Neural cell (in vitro differentiated cells): ENCODE results near the gene RASGRP3. TPM values are rescaled to one million over a fixed set of nuclear protein-coding genes. Genes with fewer than 3 reads are reported as not detected.

Experiments used
- H2AFZ ChIP-seq: fragments of 200-600, 300-800 bp; sonication (generic), shearing (Covaris generic); 2 replicates; pipeline ENCODE4 v1.6.0; 2014; ENCODE audit warnings: low read depth, mild to moderate bottlenecking, antibody characterized with exemption, low read length, moderate library complexity
- H3F3A ChIP-seq: fragments of 200-600 bp; shearing (Covaris generic); 2 replicates; pipeline ENCODE4 v1.6.1; 2016; ENCODE audit warnings: mild to moderate bottlenecking, moderate library complexity, mixed read lengths, antibody characterized with exemption, low read length; ENCODE audit not compliant: insufficient read depth, poor library complexity, severe bottlenecking
- H3K27ac ChIP-seq: fragments of 200-600, 300-800 bp; sonication (generic), shearing (Covaris generic); 2 replicates; pipeline ENCODE4 v1.5.1; 2014; ENCODE audit warnings: mild to moderate bottlenecking, low read length, moderate library complexity
- H3K27me3 ChIP-seq: fragments of 300-800, 200-600 bp; sonication (generic), shearing (Covaris generic); 2 replicates; pipeline ENCODE4 v1.6.0; 2014; ENCODE audit warnings: mild to moderate bottlenecking, low read depth, low read length, moderate library complexity; ENCODE audit not compliant: insufficient read depth
- H3K36me3 ChIP-seq: fragments of 300-800, 200-600 bp; sonication (generic), shearing (Covaris generic); 2 replicates; pipeline ENCODE4 v1.5.1; 2014; ENCODE audit warnings: mild to moderate bottlenecking, antibody characterized with exemption, low read length, moderate library complexity; ENCODE audit not compliant: insufficient read depth
- H3K4me2 ChIP-seq: fragments of 300-800, 200-600 bp; sonication (generic), shearing (Covaris generic); 2 replicates; pipeline ENCODE4 v1.6.0; 2014; ENCODE audit warnings: mild to moderate bottlenecking, low read length
- H3K4me3 ChIP-seq: fragments of 300-800, 200-600 bp; sonication (generic), shearing (Covaris generic); 2 replicates; pipeline ENCODE4 v1.5.1; 2014; ENCODE audit warnings: mild to moderate bottlenecking, low read length, moderate library complexity
- H3K79me2 ChIP-seq: fragments of 200-600 bp; shearing (Covaris generic); replicated peaks from 2 replicates; pipeline ENCODE4 v1.6.0; 2014; ENCODE audit warnings: mild to moderate bottlenecking, low read length, moderate library complexity; ENCODE audit not compliant: insufficient read depth
- H3K9ac ChIP-seq: fragments of 300-800, 200-600 bp; sonication (generic), shearing (Covaris generic); 2 replicates; pipeline ENCODE4 v1.6.1; 2016; ENCODE audit warnings: mild to moderate bottlenecking, low read length, mixed read lengths
- H3K9me2 ChIP-seq: fragments of 200-600 bp; shearing (Covaris generic); 2 replicates; pipeline ENCODE4 v1.6.1; 2016; ENCODE audit warnings: mild to moderate bottlenecking, low read length, mixed read lengths; ENCODE audit not compliant: insufficient read depth
- H3K9me3 ChIP-seq: fragments of 200-600, 300-800 bp; sonication (generic), shearing (Covaris generic); 2 replicates; pipeline ENCODE4 v1.6.1; 2016; ENCODE audit warnings: mild to moderate bottlenecking, mixed run types, low read length, moderate library complexity, mixed read lengths
- H4K20me1 ChIP-seq: fragments of 200-600 bp; shearing (Covaris generic); 2 replicates; pipeline ENCODE4 v1.6.1; 2016; ENCODE audit warnings: mild to moderate bottlenecking, mixed run types; ENCODE audit not compliant: insufficient read depth
- CTCF ChIP-seq: fragments of 450-650 bp; IDR thresholded peaks from 2 replicates; pipeline ENCODE4 v1.5.1; 2014; ENCODE audit warnings: antibody characterized with exemption, mild to moderate bottlenecking, moderate library complexity; ENCODE audit not compliant: poor library complexity, severe bottlenecking
- EP300 ChIP-seq: fragments of 450-650 bp; conservative IDR thresholded peaks from 2 replicates; pipeline ENCODE4 v1.6.1; 2014; ENCODE audit warnings: antibody characterized with exemption, mild to moderate bottlenecking, moderate library complexity; ENCODE audit not compliant: poor library complexity, severe bottlenecking
- EZH2 ChIP-seq: fragments of 200-600, 300-800 bp; shearing (Covaris generic), sonication (generic); IDR thresholded peaks from 2 replicates; pipeline ENCODE4 v1.6.1; 2014; ENCODE audit warnings: antibody characterized with exemption, low read length, borderline replicate concordance, mild to moderate bottlenecking; ENCODE audit not compliant: insufficient read depth, poor library complexity, severe bottlenecking
- MXI1 ChIP-seq: fragments of 450-650 bp; conservative IDR thresholded peaks from 2 replicates; pipeline ENCODE4 v1.6.1; 2014; ENCODE audit warnings: antibody characterized with exemption, mild to moderate bottlenecking; ENCODE audit not compliant: poor library complexity, severe bottlenecking
- POLR2AphosphoS5 ChIP-seq: IDR thresholded peaks from 2 replicates; pipeline ENCODE4 v1.6.1; 2012
- RAD21 ChIP-seq: fragments of 450-650 bp; conservative IDR thresholded peaks from 2 replicates; pipeline ENCODE4 v1.6.1; 2014; ENCODE audit warnings: antibody characterized with exemption, mild to moderate bottlenecking, moderate library complexity
- REST ChIP-seq: IDR thresholded peaks from 2 replicates; pipeline ENCODE4 v1.6.1; 2012; ENCODE audit warnings: borderline replicate concordance
- SMC3 ChIP-seq: fragments of 450-650 bp; conservative IDR thresholded peaks from 2 replicates; pipeline ENCODE4 v1.6.1; 2014; ENCODE audit warnings: antibody characterized with exemption, mild to moderate bottlenecking, moderate library complexity; ENCODE audit not compliant: poor library complexity
- TAF1 ChIP-seq: IDR thresholded peaks from 2 replicates; pipeline ENCODE4 v1.6.1; 2012; ENCODE audit warnings: low read depth
- polyA plus RNA-seq: library from polyadenylated mRNA; depleted of rRNA; stranded (reverse); fragments of >200 nt; gene quantifications from 2 replicates; pipeline ENCODE4 v1.2.3, GENCODE V29; 2014

RASGRP3 gene
- polyA plus RNA-seq, 1 donor from 2014 or later: 25.3 TPM

- H4K20me1 ChIP-seq: no peaks in the 10 kb centered on the region
- H3K36me3 ChIP-seq: no peaks in the 10 kb centered on the region
- H3K79me2 ChIP-seq: no peaks in the 10 kb centered on the region
- no peak overlapping the region for H3K27ac ChIP-seq
- TF ChIP-seq TAF1 (no peak), REST (no peak), SMC3 (no peak), RAD21 (no peak), CTCF (no peak), POLR2AphosphoS5 (no peak), EZH2 (no peak), EP300 (no peak), MXI1 (no peak)
- no peak overlapping the region for H3K4me2 ChIP-seq
- no peak overlapping the region for H2AFZ ChIP-seq
- H3K9me2 ChIP-seq: no peaks in the 10 kb centered on the region
- H3K9me3 ChIP-seq: no peaks in the 10 kb centered on the region
- H3K4me3 ChIP-seq: no peak overlapping the region
- no peak overlapping the region for H3K9ac ChIP-seq
- no peaks in the 10 kb centered on the region for H3K27me3 ChIP-seq
- H3F3A ChIP-seq: no peaks in the 10 kb centered on the region
Observed at GRCh38 chr2:33436083-33436482, 40.4 kb upstream of the RASGRP3 start.

- no peaks in the 10 kb centered on the region for H3K27me3 ChIP-seq
- no peak overlapping the region for H3K4me2 ChIP-seq
- H3K9me3 ChIP-seq: no peaks in the 10 kb centered on the region
- TF ChIP-seq RAD21 (no peak), EZH2 (no peak), TAF1 (no peak), MXI1 (no peak), SMC3 (no peak), POLR2AphosphoS5 (no peak), CTCF (no peak), REST (no peak), EP300 (no peak)
- H3K9ac ChIP-seq: no peak overlapping the region
- no peaks in the 10 kb centered on the region for H3K36me3 ChIP-seq
- H3K4me3 ChIP-seq: no peak overlapping the region
- no peaks in the 10 kb centered on the region for H4K20me1 ChIP-seq
- no peaks in the 10 kb centered on the region for H3F3A ChIP-seq
- H3K79me2 ChIP-seq: no peaks in the 10 kb centered on the region
- no peak overlapping the region for H2AFZ ChIP-seq
- no peak overlapping the region for H3K27ac ChIP-seq
- no peaks in the 10 kb centered on the region for H3K9me2 ChIP-seq
Observed at GRCh38 chr2:33437297-33437696, 39.2 kb upstream of the RASGRP3 start.
